Neural cell (in vitro differentiated cells): ENCODE measurements around the gene NEDD4L. TPM values are rescaled to one million over a fixed set of nuclear protein-coding genes. Genes with fewer than 3 reads are reported as not detected.

Source experiments
- H2AFZ ChIP-seq: fragments of 200-600, 300-800 bp; sonication (generic), shearing (Covaris generic); 2 replicates; pipeline ENCODE4 v1.6.0; 2014; ENCODE audit warnings: low read depth, mild to moderate bottlenecking, antibody characterized with exemption, low read length, moderate library complexity
- H3F3A ChIP-seq: fragments of 200-600 bp; shearing (Covaris generic); 2 replicates; pipeline ENCODE4 v1.6.1; 2016; ENCODE audit warnings: mild to moderate bottlenecking, moderate library complexity, mixed read lengths, antibody characterized with exemption, low read length; ENCODE audit not compliant: insufficient read depth, poor library complexity, severe bottlenecking
- H3K27ac ChIP-seq: fragments of 200-600, 300-800 bp; sonication (generic), shearing (Covaris generic); 2 replicates; pipeline ENCODE4 v1.5.1; 2014; ENCODE audit warnings: mild to moderate bottlenecking, low read length, moderate library complexity
- H3K27me3 ChIP-seq: fragments of 300-800, 200-600 bp; sonication (generic), shearing (Covaris generic); 2 replicates; pipeline ENCODE4 v1.6.0; 2014; ENCODE audit warnings: mild to moderate bottlenecking, low read depth, low read length, moderate library complexity; ENCODE audit not compliant: insufficient read depth
- H3K36me3 ChIP-seq: fragments of 300-800, 200-600 bp; sonication (generic), shearing (Covaris generic); 2 replicates; pipeline ENCODE4 v1.5.1; 2014; ENCODE audit warnings: mild to moderate bottlenecking, antibody characterized with exemption, low read length, moderate library complexity; ENCODE audit not compliant: insufficient read depth
- H3K4me2 ChIP-seq: fragments of 300-800, 200-600 bp; sonication (generic), shearing (Covaris generic); 2 replicates; pipeline ENCODE4 v1.6.0; 2014; ENCODE audit warnings: mild to moderate bottlenecking, low read length
- H3K4me3 ChIP-seq: fragments of 300-800, 200-600 bp; sonication (generic), shearing (Covaris generic); 2 replicates; pipeline ENCODE4 v1.5.1; 2014; ENCODE audit warnings: mild to moderate bottlenecking, low read length, moderate library complexity
- H3K79me2 ChIP-seq: fragments of 200-600 bp; shearing (Covaris generic); replicated peaks from 2 replicates; pipeline ENCODE4 v1.6.0; 2014; ENCODE audit warnings: mild to moderate bottlenecking, low read length, moderate library complexity; ENCODE audit not compliant: insufficient read depth
- H3K9ac ChIP-seq: fragments of 300-800, 200-600 bp; sonication (generic), shearing (Covaris generic); 2 replicates; pipeline ENCODE4 v1.6.1; 2016; ENCODE audit warnings: mild to moderate bottlenecking, low read length, mixed read lengths
- H3K9me2 ChIP-seq: fragments of 200-600 bp; shearing (Covaris generic); 2 replicates; pipeline ENCODE4 v1.6.1; 2016; ENCODE audit warnings: mild to moderate bottlenecking, low read length, mixed read lengths; ENCODE audit not compliant: insufficient read depth
- H3K9me3 ChIP-seq: fragments of 200-600, 300-800 bp; sonication (generic), shearing (Covaris generic); 2 replicates; pipeline ENCODE4 v1.6.1; 2016; ENCODE audit warnings: mild to moderate bottlenecking, mixed run types, low read length, moderate library complexity, mixed read lengths
- H4K20me1 ChIP-seq: fragments of 200-600 bp; shearing (Covaris generic); 2 replicates; pipeline ENCODE4 v1.6.1; 2016; ENCODE audit warnings: mild to moderate bottlenecking, mixed run types; ENCODE audit not compliant: insufficient read depth
- EP300 ChIP-seq: fragments of 450-650 bp; conservative IDR thresholded peaks from 2 replicates; pipeline ENCODE4 v1.6.1; 2014; ENCODE audit warnings: antibody characterized with exemption, mild to moderate bottlenecking, moderate library complexity; ENCODE audit not compliant: poor library complexity, severe bottlenecking
- EZH2 ChIP-seq: fragments of 200-600, 300-800 bp; shearing (Covaris generic), sonication (generic); IDR thresholded peaks from 2 replicates; pipeline ENCODE4 v1.6.1; 2014; ENCODE audit warnings: antibody characterized with exemption, low read length, borderline replicate concordance, mild to moderate bottlenecking; ENCODE audit not compliant: insufficient read depth, poor library complexity, severe bottlenecking
- MXI1 ChIP-seq: fragments of 450-650 bp; conservative IDR thresholded peaks from 2 replicates; pipeline ENCODE4 v1.6.1; 2014; ENCODE audit warnings: antibody characterized with exemption, mild to moderate bottlenecking; ENCODE audit not compliant: poor library complexity, severe bottlenecking
- POLR2AphosphoS5 ChIP-seq: IDR thresholded peaks from 2 replicates; pipeline ENCODE4 v1.6.1; 2012
- RAD21 ChIP-seq: fragments of 450-650 bp; conservative IDR thresholded peaks from 2 replicates; pipeline ENCODE4 v1.6.1; 2014; ENCODE audit warnings: antibody characterized with exemption, mild to moderate bottlenecking, moderate library complexity
- REST ChIP-seq: IDR thresholded peaks from 2 replicates; pipeline ENCODE4 v1.6.1; 2012; ENCODE audit warnings: borderline replicate concordance
- SMC3 ChIP-seq: fragments of 450-650 bp; conservative IDR thresholded peaks from 2 replicates; pipeline ENCODE4 v1.6.1; 2014; ENCODE audit warnings: antibody characterized with exemption, mild to moderate bottlenecking, moderate library complexity; ENCODE audit not compliant: poor library complexity
- TAF1 ChIP-seq: IDR thresholded peaks from 2 replicates; pipeline ENCODE4 v1.6.1; 2012; ENCODE audit warnings: low read depth
- polyA plus RNA-seq: library from polyadenylated mRNA; depleted of rRNA; stranded (reverse); fragments of >200 nt; gene quantifications from 2 replicates; pipeline ENCODE4 v1.2.3, GENCODE V29; 2014
- TF ChIP-seq, protein P1 (sequence below): fragments of 450-650 bp; IDR thresholded peaks from 2 replicates; pipeline ENCODE4 v1.5.1; 2014; ENCODE audit warnings: antibody characterized with exemption, mild to moderate bottlenecking, moderate library complexity; ENCODE audit not compliant: poor library complexity, severe bottlenecking

NEDD4L gene
- polyA plus RNA-seq, 1 donor from 2014 or later = 97.9 TPM

GRCh38 chr18:58104096-58104495 lies 60.1 kb downstream of the NEDD4L start:
- Histone ChIP-seq H4K20me1 (peaks cover 8% of the 10 kb centered on the region), H3K9me3 (no peaks in the 10 kb centered on the region), H3K4me3 (no peak overlapping the region), H3K36me3 (no peaks in the 10 kb centered on the region), H3K4me2 (no peak overlapping the region), H3K27me3 (no peaks in the 10 kb centered on the region), H3K27ac (peak overlapping the region; percentile 7), H3F3A (peaks cover 3% of the 10 kb centered on the region), H3K9ac (no peak overlapping the region), H2AFZ (no peak overlapping the region), H3K79me2 (peaks cover 84% of the 10 kb centered on the region), H3K9me2 (no peaks in the 10 kb centered on the region)
- TF ChIP-seq EZH2 = no peak
- no peak for TF ChIP-seq REST

DNA sequence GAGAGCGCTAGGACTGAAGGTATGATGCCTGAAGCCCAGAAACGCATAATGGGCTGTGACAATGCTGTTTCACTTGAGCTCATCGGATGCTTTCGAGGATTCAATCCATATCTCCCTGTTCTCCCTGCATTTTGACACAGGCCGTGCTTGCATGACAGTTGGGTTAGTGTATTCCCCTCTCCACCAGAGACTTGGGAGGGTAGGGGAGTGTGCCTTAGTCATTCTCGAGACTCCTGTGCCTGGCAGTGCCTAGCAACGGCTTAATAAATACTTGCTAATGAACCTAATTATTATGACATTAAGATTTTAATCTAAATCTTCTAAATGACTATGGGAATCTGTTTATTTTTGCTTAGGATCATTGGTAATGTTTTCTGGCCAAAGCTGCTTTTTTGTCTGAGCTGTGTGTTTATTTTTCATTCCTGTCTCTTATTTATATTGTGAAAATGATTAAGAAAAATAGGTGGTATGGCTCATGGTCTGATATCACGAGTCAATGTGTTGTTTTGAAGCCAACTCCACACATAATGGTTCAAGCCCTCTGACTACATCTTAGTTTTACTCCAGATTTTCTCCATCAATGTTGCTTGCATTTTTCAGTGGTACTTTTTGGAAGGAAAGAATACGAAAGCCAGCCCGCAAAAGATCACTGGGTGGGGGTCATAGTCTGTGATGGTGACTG lies 61.3 kb downstream of the NEDD4L start:
- TF ChIP-seq, protein P1, sequence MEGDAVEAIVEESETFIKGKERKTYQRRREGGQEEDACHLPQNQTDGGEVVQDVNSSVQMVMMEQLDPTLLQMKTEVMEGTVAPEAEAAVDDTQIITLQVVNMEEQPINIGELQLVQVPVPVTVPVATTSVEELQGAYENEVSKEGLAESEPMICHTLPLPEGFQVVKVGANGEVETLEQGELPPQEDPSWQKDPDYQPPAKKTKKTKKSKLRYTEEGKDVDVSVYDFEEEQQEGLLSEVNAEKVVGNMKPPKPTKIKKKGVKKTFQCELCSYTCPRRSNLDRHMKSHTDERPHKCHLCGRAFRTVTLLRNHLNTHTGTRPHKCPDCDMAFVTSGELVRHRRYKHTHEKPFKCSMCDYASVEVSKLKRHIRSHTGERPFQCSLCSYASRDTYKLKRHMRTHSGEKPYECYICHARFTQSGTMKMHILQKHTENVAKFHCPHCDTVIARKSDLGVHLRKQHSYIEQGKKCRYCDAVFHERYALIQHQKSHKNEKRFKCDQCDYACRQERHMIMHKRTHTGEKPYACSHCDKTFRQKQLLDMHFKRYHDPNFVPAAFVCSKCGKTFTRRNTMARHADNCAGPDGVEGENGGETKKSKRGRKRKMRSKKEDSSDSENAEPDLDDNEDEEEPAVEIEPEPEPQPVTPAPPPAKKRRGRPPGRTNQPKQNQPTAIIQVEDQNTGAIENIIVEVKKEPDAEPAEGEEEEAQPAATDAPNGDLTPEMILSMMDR = no peak
- no peak for TF ChIP-seq SMC3
- TF ChIP-seq MXI1 = no peak
- TF ChIP-seq TAF1 = no peak
- TF ChIP-seq EZH2 = no peak
- no peak for TF ChIP-seq REST
- no peak for TF ChIP-seq POLR2AphosphoS5
- TF ChIP-seq EP300 = no peak
- no peak for TF ChIP-seq RAD21

More for the DNA sequence above, 61.3 kb downstream of the NEDD4L start:
- H3K9me2 ChIP-seq = no peaks in the 10 kb centered on the region
- no peaks in the 10 kb centered on the region for H3K27me3 ChIP-seq
- no peaks in the 10 kb centered on the region for H3K36me3 ChIP-seq
- H3K27ac ChIP-seq = no peak overlapping the region
- H3K9me3 ChIP-seq = no peaks in the 10 kb centered on the region
- H3K4me2 ChIP-seq = no peak overlapping the region
- no peak overlapping the region for H2AFZ ChIP-seq
- peaks cover 3% of the 10 kb centered on the region for H3F3A ChIP-seq
- peaks cover 84% of the 10 kb centered on the region for H3K79me2 ChIP-seq
- H4K20me1 ChIP-seq = peaks cover 8% of the 10 kb centered on the region
- H3K9ac ChIP-seq = no peak overlapping the region
- H3K4me3 ChIP-seq = no peak overlapping the region
